HEK293 (cell line): Measurements from ENCODE around the gene GRM2.
"Not testable (repeated sequence)": the region's sequence is repeated elsewhere in the genome, so short reads cannot be mapped to it uniquely, and the experiment has no call there.

Experiments used
- CTCF ChIA-PET: fragments of 350-600 bp; formaldehyde crosslinking; extraction: SDS; loops from one replicate; lab custom pipeline; 2021; ENCODE audit warnings: antibody characterized with exemption; lab: Yijun Ruan, JAX
- POLR2A ChIA-PET: fragments of 300-600 bp; formaldehyde crosslinking; extraction: SDS; loops from one replicate; lab custom pipeline; 2020; ENCODE audit warnings: antibody characterized with exemption, inconsistent platforms; lab: Yijun Ruan, JAX
- H3K27ac ChIP-seq: fragments of 200-500 bp; sonication (Bioruptor generic); 2 replicates; pipeline ENCODE4 v1.5.1; 2014; ENCODE audit warnings: low read depth, low read length, control low read depth, inconsistent platforms; ENCODE audit errors: extremely low read depth
- H3K36me3 ChIP-seq, 2 experiments: fragments of 200-500 bp in 1 of 2; sonication (Bioruptor generic) in 1 of 2; 1 replicate in 1 of 2; 2 replicates in 1 of 2; pipeline ENCODE4 v1.5.1; 2014 to 2017; ENCODE audit warnings: inconsistent platforms in 2 of 2, low read length in 2 of 2; ENCODE audit not compliant: control insufficient read depth in 2 of 2, insufficient read depth in 1 of 2
- H3K4me1 ChIP-seq: fragments of 200-500 bp; sonication (Bioruptor generic); 2 replicates; pipeline ENCODE4 v1.5.1; 2014; ENCODE audit warnings: mild to moderate bottlenecking, low read length, inconsistent platforms; ENCODE audit not compliant: control insufficient read depth, insufficient read depth
- H3K4me3 ChIP-seq: 2 replicates; pipeline ENCODE4 v1.5.1; 2011; ENCODE audit warnings: low read depth, mild to moderate bottlenecking, control low read depth, low read length, moderate library complexity
- H3K9me3 ChIP-seq: fragments of 200-500 bp; sonication (Bioruptor generic); 2 replicates; pipeline ENCODE4 v1.5.1; 2014; ENCODE audit warnings: low read depth, low read length, inconsistent platforms; ENCODE audit not compliant: control insufficient read depth, insufficient read depth
- INSM2 ChIP-seq: fragments of 450-650 bp; formaldehyde crosslinking; IDR thresholded peaks from 2 replicates; pipeline ENCODE4 v1.5.1; 2016; ENCODE audit warnings: missing biosample characterization, missing genetic modification characterization
- KLF10 ChIP-seq: fragments of 450-650 bp; IDR thresholded peaks from 2 replicates; pipeline ENCODE4 v1.5.1; 2018; ENCODE audit warnings: missing biosample characterization, mild to moderate bottlenecking, missing genetic modification characterization
- OSR2 ChIP-seq: fragments of 450-650 bp; formaldehyde crosslinking; IDR thresholded peaks from 2 replicates; pipeline ENCODE4 v1.5.1; 2016; ENCODE audit warnings: missing biosample characterization, missing genetic modification characterization
- YY2 ChIP-seq: fragments of 450-650 bp; formaldehyde crosslinking; IDR thresholded peaks from 2 replicates; pipeline ENCODE4 v1.5.1; 2016; ENCODE audit warnings: missing biosample characterization, missing genetic modification characterization
- ZFP41 ChIP-seq: fragments of 450-650 bp; formaldehyde crosslinking; IDR thresholded peaks from 2 replicates; pipeline ENCODE4 v1.5.1; 2016; ENCODE audit warnings: missing biosample characterization, missing genetic modification characterization, borderline replicate concordance
- ZNF184 ChIP-seq: fragments of 450-650 bp; IDR thresholded peaks from 2 replicates; pipeline ENCODE4 v1.5.1; 2018; ENCODE audit warnings: missing biosample characterization, mild to moderate bottlenecking, missing genetic modification characterization
- ZNF280D ChIP-seq: fragments of 450-650 bp; formaldehyde crosslinking; IDR thresholded peaks from 2 replicates; pipeline ENCODE4 v1.5.1; 2016; ENCODE audit warnings: missing biosample characterization, missing genetic modification characterization
- ZNF350 ChIP-seq: fragments of 450-650 bp; formaldehyde crosslinking; IDR thresholded peaks from 2 replicates; pipeline ENCODE4 v1.5.0; 2017; ENCODE audit warnings: missing biosample characterization, mild to moderate bottlenecking, missing genetic modification characterization
- ZNF518A ChIP-seq: fragments of 450-650 bp; formaldehyde crosslinking; conservative IDR thresholded peaks from 2 replicates; pipeline ENCODE4 v1.5.1; 2016; ENCODE audit warnings: low read depth, missing biosample characterization, missing genetic modification characterization
- ZNF624 ChIP-seq: fragments of 450-650 bp; formaldehyde crosslinking; IDR thresholded peaks from 2 replicates; pipeline ENCODE4 v1.5.1; 2017; ENCODE audit warnings: missing biosample characterization, missing genetic modification characterization
- ZNF639 ChIP-seq: fragments of 450-650 bp; formaldehyde crosslinking; IDR thresholded peaks from 2 replicates; pipeline ENCODE4 v1.5.1; 2016; ENCODE audit warnings: missing biosample characterization, missing genetic modification characterization
- ZNF747 ChIP-seq: fragments of 450-650 bp; formaldehyde crosslinking; IDR thresholded peaks from 2 replicates; pipeline ENCODE4 v1.5.1; 2016; ENCODE audit warnings: missing biosample characterization, missing genetic modification characterization
- ZNF777 ChIP-seq: fragments of 450-650 bp; formaldehyde crosslinking; IDR thresholded peaks from 2 replicates; pipeline ENCODE4 v1.5.1; 2017; ENCODE audit warnings: missing biosample characterization, missing genetic modification characterization, borderline replicate concordance
- ZSCAN4 ChIP-seq: fragments of 450-650 bp; formaldehyde crosslinking; IDR thresholded peaks from 2 replicates; pipeline ENCODE4 v1.5.1; 2017; ENCODE audit warnings: missing biosample characterization, missing genetic modification characterization

The GRM2 gene

GRCh38 chr3:51735950-51736349, 29.1 kb downstream of the GRM2 start (continued):
- TF ChIP-seq KLF10 (tag by site-specific recombination) (no peak), ZNF747 (tag by site-specific recombination) (no peak), ZNF777 (no peak)

GRCh38 chr3:51739110-51739509, 32.2 kb downstream of the GRM2 start:
- H3K4me1 ChIP-seq = no peaks in the 10 kb centered on the region
- CTCF ChIA-PET = interaction anchor here (0.8 kb wide), 1 partner anchor 203 kb away, joined by 3 read pairs; the partner anchor contains the start of gene RRP9
- H3K9me3 ChIP-seq = no peaks in the 10 kb centered on the region
- no peaks in the 10 kb centered on the region for H3K36me3 ChIP-seq
- H3K27ac ChIP-seq = no peak overlapping the region
- TF ChIP-seq YY2 (tag by site-specific recombination) = no peak
- no peak for TF ChIP-seq ZNF639 (tag by site-specific recombination)
- POLR2A ChIA-PET = no interaction called here
- no peak overlapping the region for H3K4me3 ChIP-seq

GRCh38 chr3:51742320-51742719, 35.5 kb downstream of the GRM2 start:
- H3K36me3 ChIP-seq, POLR2A ChIA-PET, H3K4me1 ChIP-seq, H3K27ac ChIP-seq, H3K4me3 ChIP-seq, CTCF ChIA-PET, H3K9me3 ChIP-seq: not testable (repeated sequence)

GRCh38 chr3:51742978-51743377, 36.1 kb downstream of the GRM2 start:
- H3K36me3 ChIP-seq, H3K4me3 ChIP-seq, POLR2A ChIA-PET, H3K4me1 ChIP-seq, H3K27ac ChIP-seq, H3K9me3 ChIP-seq, CTCF ChIA-PET: not testable (repeated sequence)
- TF ChIP-seq ZNF518A (tag by site-specific recombination) = peak; percentile 45; the same call in 1 of the 2 replicates

GRCh38 chr3:51747840-51748239, 41.0 kb downstream of the GRM2 start:
- Histone ChIP-seq H3K36me3 (no peaks in the 10 kb centered on the region), H3K4me1 (no peaks in the 10 kb centered on the region), H3K4me3 (no peak overlapping the region), H3K9me3 (no peaks in the 10 kb centered on the region), H3K27ac (no peak overlapping the region)
- CTCF ChIA-PET = no interaction called here
- POLR2A ChIA-PET = no interaction called here
- no peak for TF ChIP-seq INSM2 (tag by site-specific recombination)
- TF ChIP-seq ZNF280D (tag by site-specific recombination) = no peak
- no peak for TF ChIP-seq ZNF350
- TF ChIP-seq ZNF184 (tag by site-specific recombination) = no peak
- no peak for TF ChIP-seq ZFP41
- no peak for TF ChIP-seq ZNF624 (tag by site-specific recombination)
- no peak for TF ChIP-seq OSR2 (tag by site-specific recombination)
- TF ChIP-seq ZSCAN4 (tag by site-specific recombination) = no peak
